H9 (cell line): ENCODE measurements around the gene RRBP1. TPM values are rescaled to one million over a fixed set of nuclear protein-coding genes. Genes with fewer than 3 reads are reported as not detected.

Experiments used
- DNase-seq: peaks from one replicate; pipeline ENCODE4 v3.0.0-alpha.2; 2017
- H2AFZ ChIP-seq: one replicate; pipeline ENCODE4 v1.6.1; 2013; ENCODE audit warnings: mild to moderate bottlenecking, low read length, control low read depth, moderate library complexity
- H2AK5ac ChIP-seq: 2 replicates; pipeline ENCODE4 v1.6.1; 2013; ENCODE audit warnings: low read length, control low read depth, mixed read lengths; ENCODE audit not compliant: insufficient read length
- H2BK120ac ChIP-seq: one replicate; pipeline ENCODE4 v1.6.1; 2013; ENCODE audit warnings: low read depth, mild to moderate bottlenecking, low read length, control low read depth, inconsistent platforms; ENCODE audit not compliant: poor library complexity, severe bottlenecking
- H2BK12ac ChIP-seq: 2 replicates; pipeline ENCODE4 v1.6.1; 2013; ENCODE audit warnings: low read length, control low read depth, mixed read lengths, low read depth; ENCODE audit not compliant: insufficient read length
- H2BK15ac ChIP-seq: 2 replicates; pipeline ENCODE4 v1.6.1; 2013; ENCODE audit warnings: low read depth, low read length, control low read depth
- H2BK20ac ChIP-seq: one replicate; pipeline ENCODE4 v1.6.1; 2013; ENCODE audit warnings: low read depth, mild to moderate bottlenecking, low read length, control low read depth, inconsistent platforms; ENCODE audit not compliant: poor library complexity, severe bottlenecking
- H2BK5ac ChIP-seq: 2 replicates; pipeline ENCODE4 v1.6.1; 2013; ENCODE audit warnings: low read length, control low read depth, mixed read lengths; ENCODE audit not compliant: insufficient read length
- H3K14ac ChIP-seq: 2 replicates; pipeline ENCODE4 v1.6.1; 2013; ENCODE audit warnings: low read length, control low read depth; ENCODE audit not compliant: insufficient read depth
- H3K18ac ChIP-seq: 2 replicates; pipeline ENCODE4 v1.6.1; 2013; ENCODE audit warnings: low read depth, mild to moderate bottlenecking, mixed read lengths, low read length, control low read depth; ENCODE audit not compliant: insufficient read length
- H3K23ac ChIP-seq: 2 replicates; pipeline ENCODE4 v1.6.1; 2013; ENCODE audit warnings: low read length, control low read depth, mixed read lengths, low read depth; ENCODE audit not compliant: insufficient read length
- H3K23me2 ChIP-seq: 2 replicates; pipeline ENCODE4 v1.6.1; 2013; ENCODE audit warnings: low read depth, mild to moderate bottlenecking, mixed read lengths, low read length, control low read depth; ENCODE audit not compliant: insufficient read length, poor library complexity, severe bottlenecking
- H3K27ac ChIP-seq: 2 replicates; pipeline ENCODE4 v1.5.1; 2013; ENCODE audit warnings: low read length, control low read depth, mixed read lengths, low read depth; ENCODE audit not compliant: insufficient read length
- H3K27me3 ChIP-seq: 2 replicates; pipeline ENCODE4 v1.6.1; 2013; ENCODE audit warnings: low read length, control low read depth, inconsistent platforms; ENCODE audit not compliant: insufficient read depth
- H3K4ac ChIP-seq: 2 replicates; pipeline ENCODE4 v1.6.1; 2013; ENCODE audit warnings: low read depth, mild to moderate bottlenecking, control low read depth, inconsistent platforms, low read length, moderate library complexity
- H3K4me1 ChIP-seq: 2 replicates; pipeline ENCODE4 v1.6.1; 2013; ENCODE audit warnings: low read length, control low read depth, inconsistent platforms; ENCODE audit not compliant: insufficient read depth
- H3K4me2 ChIP-seq: 2 replicates; pipeline ENCODE4 v1.6.1; 2013; ENCODE audit warnings: low read length, control low read depth, mixed read lengths; ENCODE audit not compliant: insufficient read length, insufficient read depth
- H3K56ac ChIP-seq: 2 replicates; pipeline ENCODE4 v1.6.1; 2013; ENCODE audit warnings: low read depth, mild to moderate bottlenecking, mixed read lengths, low read length, control low read depth; ENCODE audit not compliant: insufficient read length
- H3K79me1 ChIP-seq: 2 replicates; pipeline ENCODE4 v1.6.1; 2013; ENCODE audit warnings: low read depth, mild to moderate bottlenecking, moderate library complexity, low read length, control low read depth, inconsistent platforms; ENCODE audit not compliant: insufficient read depth, poor library complexity, severe bottlenecking
- H3K79me2 ChIP-seq: 2 replicates; pipeline ENCODE4 v1.6.1; 2013; ENCODE audit warnings: low read length, control low read depth, inconsistent platforms; ENCODE audit not compliant: insufficient read depth
- H3K9ac ChIP-seq: 2 replicates; pipeline ENCODE4 v1.6.1; 2013; ENCODE audit warnings: low read length, control low read depth, mixed read lengths; ENCODE audit not compliant: insufficient read length; ENCODE audit errors: extremely low read depth
- H3K9me3 ChIP-seq: one replicate; pipeline ENCODE4 v1.6.1; 2013; ENCODE audit warnings: low read depth, low read length, inconsistent platforms; ENCODE audit not compliant: control insufficient read depth
- H3T11ph ChIP-seq: one replicate; pipeline ENCODE4 v1.6.1; 2013; ENCODE audit warnings: mild to moderate bottlenecking, low read length, control low read depth, inconsistent platforms
- H4K20me1 ChIP-seq: one replicate; pipeline ENCODE4 v1.6.1; 2013; ENCODE audit not compliant: control insufficient read depth, insufficient read length, insufficient read depth
- H4K5ac ChIP-seq: 2 replicates; pipeline ENCODE4 v1.6.1; 2013; ENCODE audit warnings: low read depth, mild to moderate bottlenecking, mixed read lengths, low read length, control low read depth; ENCODE audit not compliant: insufficient read length
- H4K8ac ChIP-seq: replicated peaks from 2 replicates; pipeline ENCODE4 v1.6.1; 2013; ENCODE audit warnings: low read length, control low read depth, mixed read lengths, low read depth; ENCODE audit not compliant: insufficient read length
- H4K91ac ChIP-seq: 2 replicates; pipeline ENCODE4 v1.6.1; 2013; ENCODE audit warnings: low read depth, mild to moderate bottlenecking, moderate library complexity, mixed read lengths, low read length, control low read depth; ENCODE audit not compliant: insufficient read length
- H3K27ac Mint-ChIP-seq, 3 experiments: 2 replicates in 2 of 3; 3 replicates in 1 of 3; pipeline ENCODE4 v1.8.0; 2020 to 2021; ENCODE audit warnings: mixed read lengths in 3 of 3, mild to moderate bottlenecking in 1 of 3, moderate library complexity in 1 of 3
- H3K27me3 Mint-ChIP-seq: 2 replicates; pipeline ENCODE4 v1.8.0; 2021; ENCODE audit warnings: low read depth, mild to moderate bottlenecking, moderate library complexity, mixed read lengths
- H3K36me3 Mint-ChIP-seq, 3 experiments: 2 replicates in 2 of 3; 3 replicates in 1 of 3; pipeline ENCODE4 v1.8.0; 2020 to 2021; ENCODE audit warnings: low read depth in 3 of 3, mixed read lengths in 3 of 3; ENCODE audit not compliant: insufficient read depth in 1 of 3
- H3K4me1 Mint-ChIP-seq, 2 experiments: 2 replicates each; pipeline ENCODE4 v1.8.0; 2020; ENCODE audit warnings: mixed read lengths in 2 of 2
- H3K4me3 Mint-ChIP-seq, 2 experiments: 2 replicates in 1 of 2; 3 replicates in 1 of 2; pipeline ENCODE4 v1.8.0; 2020 to 2021; ENCODE audit warnings: mild to moderate bottlenecking in 2 of 2, mixed read lengths in 2 of 2, moderate library complexity in 1 of 2
- H3K9me3 Mint-ChIP-seq, 2 experiments: 2 replicates in 1 of 2; 3 replicates in 1 of 2; pipeline ENCODE4 v1.8.0; 2020; ENCODE audit warnings: mild to moderate bottlenecking in 2 of 2, mixed read lengths in 2 of 2, moderate library complexity in 1 of 2
- WGBS: extraction: QIAGEN DNeasy Blood & Tissue Kit; methylation state at CpG from one replicate; pipeline ENCODE4 v1.1.7; 2013; ENCODE audit warnings: missing lambda C conversion rate, low lambda C conversion rate, mixed read lengths; ENCODE audit not compliant: insufficient read length; ENCODE audit errors: extremely low coverage; 5-methylcytosine and 5-hydroxymethylcytosine counted together
- total RNA-seq: library from RNA; stranded (reverse); gene quantifications from 2 replicates; pipeline ENCODE4 v1.2.1, GENCODE V29; 2021
- TF ChIP-seq, protein P1 (sequence below): fragments of 200-600 bp; sonication (generic); conservative IDR thresholded peaks from 3 replicates; pipeline ENCODE4 v1.8.0; 2021; ENCODE audit warnings: antibody characterized with exemption, mild to moderate bottlenecking

The RRBP1 gene
- total RNA-seq, 1 experiment from 2014 or later, result 97.8 TPM

DNA sequence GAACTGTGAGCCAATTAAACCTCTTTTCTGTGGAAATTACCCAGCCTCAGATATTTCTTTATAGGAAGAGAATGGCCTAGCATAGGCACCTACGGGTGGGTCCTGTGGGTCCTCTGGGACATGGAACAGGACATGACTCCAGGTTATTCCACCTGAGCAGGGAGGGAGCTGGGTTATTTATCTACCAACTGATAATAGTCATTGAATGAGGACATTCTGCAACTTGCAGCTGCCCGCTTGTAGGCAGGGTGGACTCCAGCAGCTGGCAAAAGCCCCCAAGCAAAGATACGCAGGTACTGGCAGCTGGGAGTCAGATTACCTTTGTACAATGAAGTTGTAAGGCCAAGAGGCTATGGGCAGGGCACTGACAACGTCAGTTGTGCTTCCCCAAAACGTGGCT lies 16.3 kb upstream of the RRBP1 start:
- Histone ChIP-seq H3K23me2 (no peaks in the 10 kb centered on the region), H3K27me3 (no peaks in the 10 kb centered on the region), H3K18ac (no peak overlapping the region), H3K79me2 (no peaks in the 10 kb centered on the region), H2BK20ac (no peak overlapping the region), H3K4me1 (peaks cover 5% of the 10 kb centered on the region; the same call in 1 of the 2 replicates), H4K20me1 (no peaks in the 10 kb centered on the region), H2BK120ac (no peak overlapping the region), H2BK12ac (no peak overlapping the region), H3T11ph (no peak overlapping the region), H4K91ac (no peak overlapping the region), H2AFZ (no peak overlapping the region), H3K9me3 (no peaks in the 10 kb centered on the region), H4K5ac (no peak overlapping the region), H3K27ac (no peak overlapping the region), H3K4ac (no peak overlapping the region), H4K8ac (no peak overlapping the region), H2BK15ac (no peak overlapping the region), H3K56ac (no peak overlapping the region), H2AK5ac (no peak overlapping the region), H3K79me1 (no peaks in the 10 kb centered on the region), H3K23ac (no peak overlapping the region), H3K14ac (no peak overlapping the region), H3K4me2 (no peak overlapping the region), H3K9ac (no peak overlapping the region), H2BK5ac (no peak overlapping the region)
- Mint-ChIP-seq H3K27me3 (peaks cover 10% of the 10 kb centered on the region), H3K4me1 (peaks cover 6% of the 10 kb centered on the region in 2 experiments), H3K9me3 (peaks cover 0 to 7% of the 10 kb centered on the region in 2 experiments; a peak in 2 of 5 replicates), H3K4me3 (no peak overlapping the region), H3K36me3 (peaks cover 0 to 2% (median 0%) of the 10 kb centered on the region in 3 experiments; a peak in 2 of 7 replicates), H3K27ac (no peak overlapping the region)
- DNase-seq, result no peak
- WGBS, result no CpG with 5 or more reads among the region's 5 CpGs
- TF ChIP-seq, protein P1, sequence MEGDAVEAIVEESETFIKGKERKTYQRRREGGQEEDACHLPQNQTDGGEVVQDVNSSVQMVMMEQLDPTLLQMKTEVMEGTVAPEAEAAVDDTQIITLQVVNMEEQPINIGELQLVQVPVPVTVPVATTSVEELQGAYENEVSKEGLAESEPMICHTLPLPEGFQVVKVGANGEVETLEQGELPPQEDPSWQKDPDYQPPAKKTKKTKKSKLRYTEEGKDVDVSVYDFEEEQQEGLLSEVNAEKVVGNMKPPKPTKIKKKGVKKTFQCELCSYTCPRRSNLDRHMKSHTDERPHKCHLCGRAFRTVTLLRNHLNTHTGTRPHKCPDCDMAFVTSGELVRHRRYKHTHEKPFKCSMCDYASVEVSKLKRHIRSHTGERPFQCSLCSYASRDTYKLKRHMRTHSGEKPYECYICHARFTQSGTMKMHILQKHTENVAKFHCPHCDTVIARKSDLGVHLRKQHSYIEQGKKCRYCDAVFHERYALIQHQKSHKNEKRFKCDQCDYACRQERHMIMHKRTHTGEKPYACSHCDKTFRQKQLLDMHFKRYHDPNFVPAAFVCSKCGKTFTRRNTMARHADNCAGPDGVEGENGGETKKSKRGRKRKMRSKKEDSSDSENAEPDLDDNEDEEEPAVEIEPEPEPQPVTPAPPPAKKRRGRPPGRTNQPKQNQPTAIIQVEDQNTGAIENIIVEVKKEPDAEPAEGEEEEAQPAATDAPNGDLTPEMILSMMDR, result no peak
